Endothelial cell of umbilical vein (primary cell): ENCODE measurements around the gene DIAPH3. TPM values are rescaled to one million over a fixed set of nuclear protein-coding genes. Genes with fewer than 3 reads are reported as not detected.

Experiments
- BruUV-seq: library from RNA; stranded (reverse); fragments of 400-500 nt; replicated peaks from 2 replicates; lab custom pipeline; 2021; lab: Mats Ljungman, UMichigan
- CTCF ChIA-PET: fragments of 300-600, 350-600 bp; sonication (Branson Sonifier 250); formaldehyde crosslinking; loops from one replicate; lab custom pipeline; 2021; ENCODE audit warnings: antibody characterized with exemption, inconsistent platforms; lab: Charles Lee
- POLR2A ChIA-PET: fragments of 300-600, 350-600 bp; sonication (Branson Sonifier 250); formaldehyde crosslinking; loops from one replicate; lab custom pipeline; 2021; ENCODE audit warnings: antibody characterized with exemption, inconsistent platforms; lab: Charles Lee
- DNase-seq: peaks from one replicate; pipeline ENCODE4 v3.0.0-alpha.2; 2011; ENCODE audit warnings: low read depth, low spot score
- FAIRE-seq: peaks from 2 replicates; lab custom pipeline; 2011; peaks lifted over from hg19 to GRCh38; lab: Jason Lieb, UNC
- H2AFZ ChIP-seq: 2 replicates; pipeline ENCODE4 v1.6.0; 2012; ENCODE audit warnings: low read depth, low read length, control low read depth, inconsistent platforms
- H3K27ac ChIP-seq: 2 replicates; pipeline ENCODE4 v1.5.1; 2011; ENCODE audit warnings: low read depth, mild to moderate bottlenecking, control low read depth, low read length, moderate library complexity; ENCODE audit not compliant: insufficient read depth
- H3K27me3 ChIP-seq, 2 experiments: 2 replicates each; pipeline versions ENCODE4 v1.6.0 to v1.6.1; 2011; ENCODE audit warnings: low read length in 2 of 2, mixed read lengths in 1 of 2; ENCODE audit not compliant: control insufficient read depth in 2 of 2, insufficient read depth in 2 of 2
- H3K36me3 ChIP-seq, 2 experiments: 2 replicates in 1 of 2; 3 replicates in 1 of 2; pipeline ENCODE4 v1.5.1; 2011; ENCODE audit warnings: low read length in 2 of 2, mild to moderate bottlenecking in 1 of 2, moderate library complexity in 1 of 2; ENCODE audit not compliant: control insufficient read depth in 2 of 2, insufficient read depth in 2 of 2; ENCODE audit errors: extremely low read depth in 1 of 2
- H3K4me1 ChIP-seq: 3 replicates; pipeline ENCODE4 v1.5.1; 2011; ENCODE audit warnings: mild to moderate bottlenecking, low read length; ENCODE audit not compliant: control insufficient read depth, insufficient read depth; ENCODE audit errors: extremely low read depth
- H3K4me2 ChIP-seq: 2 replicates; pipeline ENCODE4 v1.6.1; 2011; ENCODE audit warnings: low read length, control low read depth, mixed read lengths; ENCODE audit not compliant: insufficient read depth
- H3K4me3 ChIP-seq, 3 experiments: fragments of 200-600 bp in 1 of 3; sonication (generic), shearing (Covaris generic) in 1 of 3; replicated peaks in 1 of 3; 2 replicates each; pipeline ENCODE4 v1.5.1; 2011 to 2016; ENCODE audit warnings: control low read depth in 3 of 3, low read length in 3 of 3, mild to moderate bottlenecking in 2 of 3, inconsistent platforms in 1 of 3, low read depth in 1 of 3, moderate library complexity in 1 of 3; ENCODE audit not compliant: insufficient read depth in 1 of 3
- H3K79me2 ChIP-seq: 2 replicates; pipeline ENCODE4 v1.6.0; 2012; ENCODE audit warnings: low read length, inconsistent platforms; ENCODE audit not compliant: control insufficient read depth, insufficient read depth
- H3K9ac ChIP-seq: replicated peaks from 2 replicates; pipeline ENCODE3; 2011; ENCODE audit warnings: low read length, control low read depth; ENCODE audit not compliant: insufficient read depth; ENCODE audit errors: extremely low read depth
- H3K9me1 ChIP-seq: replicated peaks from 3 replicates; pipeline ENCODE4 v1.6.0; 2011; ENCODE audit warnings: mild to moderate bottlenecking, low read length; ENCODE audit not compliant: control insufficient read depth, insufficient read depth; ENCODE audit errors: extremely low read depth
- H3K9me3 ChIP-seq: replicated peaks from 2 replicates; pipeline ENCODE4 v1.5.1; 2012; ENCODE audit warnings: low read length, inconsistent platforms; ENCODE audit not compliant: control insufficient read depth, insufficient read depth
- H4K20me1 ChIP-seq: replicated peaks from 2 replicates; pipeline ENCODE3; 2011; ENCODE audit warnings: mild to moderate bottlenecking, low read length; ENCODE audit not compliant: control insufficient read depth, insufficient read depth; ENCODE audit errors: extremely low read depth
- EZH2 ChIP-seq: IDR thresholded peaks from 2 replicates; pipeline ENCODE4 v1.6.1; 2012; ENCODE audit warnings: borderline replicate concordance, low read depth, mild to moderate bottlenecking, moderate library complexity, low read length, inconsistent platforms; ENCODE audit not compliant: severe bottlenecking
- FOS ChIP-seq: IDR thresholded peaks from 2 replicates; pipeline ENCODE4 v1.6.1; 2011; ENCODE audit warnings: mild to moderate bottlenecking, low read length, moderate library complexity, borderline replicate concordance; ENCODE audit not compliant: insufficient read depth
- GATA2 ChIP-seq: IDR thresholded peaks from 2 replicates; pipeline ENCODE4 v1.7.0; 2011; ENCODE audit warnings: low read depth, mild to moderate bottlenecking, moderate library complexity, mixed read lengths, low read length; ENCODE audit not compliant: insufficient read length, insufficient read depth
- JUN ChIP-seq: IDR thresholded peaks from 2 replicates; pipeline ENCODE4 v1.6.1; 2011; ENCODE audit warnings: borderline replicate concordance, low read depth; ENCODE audit not compliant: insufficient read length, insufficient read depth
- MYC ChIP-seq: IDR thresholded peaks from one replicate; pipeline ENCODE4 v1.6.1; 2011; ENCODE audit warnings: mild to moderate bottlenecking, low read depth, low read length
- POLR2A ChIP-seq: IDR thresholded peaks from 2 replicates; pipeline ENCODE4 v1.6.1; 2012; ENCODE audit warnings: low read depth, mild to moderate bottlenecking, control low read depth, low read length
- POLR2AphosphoS5 ChIP-seq: IDR thresholded peaks from 2 replicates; pipeline ENCODE4 v1.6.1; 2012; ENCODE audit warnings: low read depth, mild to moderate bottlenecking, control low read depth, low read length, moderate library complexity; ENCODE audit not compliant: insufficient read depth
- dilution Hi-C: fragments of 300-500 bp; cut with MboI; formaldehyde crosslinking; loops from one replicate; pipeline ENCODE4 v1.15.0; 2019; ENCODE audit warnings: low sequenced_read_pairs; ENCODE audit not compliant: extremely low pct_ligation_motif_present
- intact Hi-C: fragments of 100-400 bp; cut with micrococcal nuclease; formaldehyde crosslinking; loops from one replicate; pipeline ENCODE4 v1.10.0; 2022
- polyA plus RNA-seq, 4 experiments: library from polyadenylated mRNA; depleted of rRNA in 3 of 4; stranded (reverse) in 3 of 4; unstranded in 1 of 4; fragments of >200 nt; gene quantifications; 2 replicates each; pipeline versions ENCODE4 v1.2.1 to v1.2.3, GENCODE V29; 2011 to 2012; ENCODE audit warnings: missing spikeins in 1 of 4
- total RNA-seq: library from RNA; stranded (reverse); gene quantifications from 2 replicates; pipeline ENCODE4 v1.2.3, GENCODE V29; 2021
- TF ChIP-seq, protein P1 (sequence below), 2 donors: IDR thresholded peaks; 1 replicate in 1 of 2; 2 replicates in 1 of 2; pipeline ENCODE4 v1.5.1; 2011; ENCODE audit warnings: low read length in 2 of 2, mild to moderate bottlenecking in 2 of 2, moderate library complexity in 2 of 2, control low read depth in 1 of 2, inconsistent platforms in 1 of 2, low read depth in 1 of 2; ENCODE audit not compliant: insufficient read depth in 1 of 2; ENCODE audit errors: extremely low read depth in 1 of 2
- TF ChIP-seq, protein P2 (sequence below): IDR thresholded peaks from 2 replicates; pipeline ENCODE4 v1.6.1; 2011; ENCODE audit not compliant: insufficient read depth, insufficient read length

The DIAPH3 gene
- total and polyA plus RNA-seq, 2 donors (not counting 3 experiments of a cell fraction or from before 2014, with no cell fraction given), result 9.9 to 44.0 TPM

DNA sequence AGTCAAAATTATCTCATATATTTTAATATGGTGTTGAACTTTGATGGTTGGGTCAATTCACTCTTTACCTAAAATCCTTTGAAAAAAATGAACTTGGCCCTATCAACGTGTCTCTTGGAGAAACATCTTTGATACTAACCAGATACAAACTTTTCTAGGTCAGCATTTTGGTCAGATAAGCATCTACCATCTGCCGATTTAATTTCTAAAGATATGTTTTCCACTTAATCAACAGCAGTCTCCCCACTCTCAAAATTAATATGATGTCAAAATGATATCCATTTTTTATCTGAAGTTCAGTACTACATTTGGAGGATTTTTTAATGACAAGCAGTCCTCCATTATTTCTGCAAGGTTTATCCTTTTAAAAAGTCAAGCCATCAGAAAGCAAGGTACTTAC is 288.8 kb downstream of the DIAPH3 start:
- DNase-seq (no peak), FAIRE-seq (no peak)
- H4K20me1 ChIP-seq, result no peaks in the 10 kb centered on the region
- H3K9me3 ChIP-seq, result no peaks in the 10 kb centered on the region
- peaks cover 0 to 4% of the 10 kb centered on the region in 2 experiments for H3K36me3 ChIP-seq
- H3K4me1 ChIP-seq, result no peaks in the 10 kb centered on the region
- no peak overlapping the region for H3K27ac ChIP-seq
- peaks cover 2% of the 10 kb centered on the region for H3K9me1 ChIP-seq
- no peak overlapping the region for H2AFZ ChIP-seq
- H3K79me2 ChIP-seq, result no peaks in the 10 kb centered on the region
- TF ChIP-seq MYC, result no peak
- TF ChIP-seq FOS, result no peak
- TF ChIP-seq POLR2A, result no peak
- TF ChIP-seq, protein P1, sequence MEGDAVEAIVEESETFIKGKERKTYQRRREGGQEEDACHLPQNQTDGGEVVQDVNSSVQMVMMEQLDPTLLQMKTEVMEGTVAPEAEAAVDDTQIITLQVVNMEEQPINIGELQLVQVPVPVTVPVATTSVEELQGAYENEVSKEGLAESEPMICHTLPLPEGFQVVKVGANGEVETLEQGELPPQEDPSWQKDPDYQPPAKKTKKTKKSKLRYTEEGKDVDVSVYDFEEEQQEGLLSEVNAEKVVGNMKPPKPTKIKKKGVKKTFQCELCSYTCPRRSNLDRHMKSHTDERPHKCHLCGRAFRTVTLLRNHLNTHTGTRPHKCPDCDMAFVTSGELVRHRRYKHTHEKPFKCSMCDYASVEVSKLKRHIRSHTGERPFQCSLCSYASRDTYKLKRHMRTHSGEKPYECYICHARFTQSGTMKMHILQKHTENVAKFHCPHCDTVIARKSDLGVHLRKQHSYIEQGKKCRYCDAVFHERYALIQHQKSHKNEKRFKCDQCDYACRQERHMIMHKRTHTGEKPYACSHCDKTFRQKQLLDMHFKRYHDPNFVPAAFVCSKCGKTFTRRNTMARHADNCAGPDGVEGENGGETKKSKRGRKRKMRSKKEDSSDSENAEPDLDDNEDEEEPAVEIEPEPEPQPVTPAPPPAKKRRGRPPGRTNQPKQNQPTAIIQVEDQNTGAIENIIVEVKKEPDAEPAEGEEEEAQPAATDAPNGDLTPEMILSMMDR (IDR thresholded peaks at IDR 0.05; ENCODE audit: extremely low read depth in 1 of 2, insufficient read depth in 1 of 2, low read depth in 1 of 2, low read length in 2 of 2), result no peak
- no peak for TF ChIP-seq POLR2AphosphoS5
- no peak for TF ChIP-seq GATA2
- TF ChIP-seq EZH2, result no peak
- TF ChIP-seq, protein P2, sequence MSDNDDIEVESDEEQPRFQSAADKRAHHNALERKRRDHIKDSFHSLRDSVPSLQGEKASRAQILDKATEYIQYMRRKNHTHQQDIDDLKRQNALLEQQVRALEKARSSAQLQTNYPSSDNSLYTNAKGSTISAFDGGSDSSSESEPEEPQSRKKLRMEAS, result no peak
- no peak for TF ChIP-seq JUN
- no peak overlapping the region for H3K4me2 ChIP-seq
- no peaks in the 10 kb centered on the region for H3K27me3 ChIP-seq
- intact Hi-C loops (no loop called here), dilution Hi-C loops (no loop called here)
- H3K4me3 ChIP-seq, result no peak overlapping the region
- no peak overlapping the region for H3K9ac ChIP-seq
- ChIA-PET POLR2A (no interaction called here), CTCF (no interaction called here)
- no TSS peak for BruUV-seq
